H1 (cell line): ENCODE data around the gene BDP1. TPM values are rescaled to one million over a fixed set of nuclear protein-coding genes. Genes with fewer than 3 reads are reported as not detected.

Experiments
- CTCF ChIA-PET: fragments of 300-600 bp; sonication (Branson Sonifier 250); formaldehyde crosslinking; loops from one replicate; lab custom pipeline; 2021; ENCODE audit not compliant: partially characterized antibody; lab: Charles Lee
- POLR2A ChIA-PET: fragments of 300-600 bp; sonication (Branson Sonifier 250); formaldehyde crosslinking; loops from one replicate; lab custom pipeline; 2021; ENCODE audit warnings: inconsistent platforms; ENCODE audit not compliant: partially characterized antibody; lab: Charles Lee
- DNase-seq, 2 experiments: peaks; one replicate each; pipeline versions ENCODE4 v3.0.0 to v3.0.0-alpha.2; 2010 to 2022; ENCODE audit warnings: low spot score in 2 of 2, low read depth in 1 of 2, mixed read lengths in 1 of 2
- FAIRE-seq: peaks from 2 replicates; lab custom pipeline; 2011; peaks lifted over from hg19 to GRCh38; lab: Jason Lieb, UNC
- H2AFZ ChIP-seq: 2 replicates; pipeline ENCODE4 v1.8.1; 2012; ENCODE audit warnings: low read length, inconsistent platforms
- H2AK5ac ChIP-seq: 2 replicates; pipeline ENCODE4 v1.6.1; 2013; ENCODE audit warnings: low read depth, low read length
- H2BK120ac ChIP-seq: replicated peaks from 2 replicates; pipeline ENCODE3; 2013; ENCODE audit warnings: low read depth, low read length, inconsistent platforms
- H2BK12ac ChIP-seq: 2 replicates; pipeline ENCODE4 v1.6.1; 2013; ENCODE audit warnings: low read depth, low read length
- H2BK15ac ChIP-seq: 2 replicates; pipeline ENCODE4 v1.6.1; 2013; ENCODE audit warnings: low read length
- H2BK20ac ChIP-seq: 2 replicates; pipeline ENCODE4 v1.6.1; 2013; ENCODE audit warnings: low read length
- H2BK5ac ChIP-seq: 2 replicates; pipeline ENCODE4 v1.6.1; 2013; ENCODE audit warnings: low read depth, low read length
- H3K14ac ChIP-seq: 2 replicates; pipeline ENCODE4 v1.6.1; 2013; ENCODE audit warnings: inconsistent platforms; ENCODE audit not compliant: insufficient read length
- H3K18ac ChIP-seq: 2 replicates; pipeline ENCODE4 v1.6.1; 2013; ENCODE audit warnings: low read length; ENCODE audit errors: extremely low read depth
- H3K23ac ChIP-seq: 2 replicates; pipeline ENCODE4 v1.6.1; 2013; ENCODE audit warnings: inconsistent platforms; ENCODE audit not compliant: insufficient read length
- H3K23me2 ChIP-seq: 2 replicates; pipeline ENCODE4 v1.6.1; 2013; ENCODE audit warnings: low read depth, low read length
- H3K27ac ChIP-seq: 2 replicates; pipeline ENCODE4 v1.6.1; 2011; ENCODE audit warnings: low read depth, low read length, inconsistent platforms
- H3K27me3 ChIP-seq, 4 experiments: replicated peaks in 1 of 4; 1 replicate in 1 of 4; 2 replicates in 3 of 4; pipeline versions ENCODE4 v1.6.1 to v1.8.1; 2011 to 2013; ENCODE audit warnings: low read length in 3 of 4, mild to moderate bottlenecking in 3 of 4, inconsistent platforms in 2 of 4, mixed read lengths in 2 of 4, moderate library complexity in 1 of 4; ENCODE audit not compliant: control insufficient read depth in 3 of 4, insufficient read depth in 3 of 4; ENCODE audit errors: extremely low read depth in 1 of 4
- H3K36me3 ChIP-seq, 4 experiments: 2 replicates each; pipeline versions ENCODE4 v1.6.1 to v1.8.1; 2011 to 2013; ENCODE audit warnings: mild to moderate bottlenecking in 4 of 4, low read length in 3 of 4, moderate library complexity in 2 of 4, control low read depth in 1 of 4, inconsistent platforms in 1 of 4; ENCODE audit not compliant: insufficient read depth in 4 of 4, control insufficient read depth in 2 of 4
- H3K4ac ChIP-seq: replicated peaks from 2 replicates; pipeline ENCODE3; 2013; ENCODE audit warnings: low read length, low read depth, mixed read lengths, inconsistent platforms; ENCODE audit not compliant: insufficient read length
- H3K4me1 ChIP-seq, 4 experiments: replicated peaks in 1 of 4; 1 replicate in 1 of 4; 2 replicates in 3 of 4; pipeline versions ENCODE4 v1.6.1 to v1.8.1; 2011 to 2013; ENCODE audit warnings: low read length in 3 of 4, inconsistent platforms in 2 of 4, mixed read lengths in 1 of 4; ENCODE audit not compliant: insufficient read depth in 4 of 4, control insufficient read depth in 3 of 4
- H3K4me2 ChIP-seq, 2 experiments: 2 replicates each; pipeline versions ENCODE4 v1.6.1 to v1.8.1; 2011 to 2013; ENCODE audit warnings: low read depth in 2 of 2, low read length in 2 of 2, control low read depth in 1 of 2, inconsistent platforms in 1 of 2, mild to moderate bottlenecking in 1 of 2; ENCODE audit not compliant: insufficient read depth in 1 of 2
- H3K4me3 ChIP-seq, 4 experiments: fragments of 200-600, 300-600 bp in 1 of 4; sonication (generic), shearing (Covaris generic), sonication (Bioruptor Twin) in 1 of 4; 2 replicates each; pipeline versions ENCODE4 v1.5.1 to v1.8.1; 2011 to 2016; ENCODE audit warnings: low read length in 4 of 4, low read depth in 3 of 4, control low read depth in 2 of 4, inconsistent platforms in 2 of 4, mild to moderate bottlenecking in 2 of 4, mixed read lengths in 1 of 4, moderate library complexity in 1 of 4; ENCODE audit not compliant: insufficient read depth in 2 of 4; ENCODE audit errors: extremely low read depth in 1 of 4
- H3K56ac ChIP-seq: replicated peaks from 2 replicates; pipeline ENCODE3; 2013; ENCODE audit warnings: low read depth, mild to moderate bottlenecking, mixed read lengths, low read length, inconsistent platforms; ENCODE audit not compliant: insufficient read length
- H3K79me1 ChIP-seq: 2 replicates; pipeline ENCODE4 v1.6.1; 2013; ENCODE audit warnings: low read depth, low read length, control low read depth
- H3K79me2 ChIP-seq, 2 experiments: 2 replicates each; pipeline versions ENCODE4 v1.6.1 to v1.8.1; 2012 to 2013; ENCODE audit warnings: low read length in 2 of 2, mild to moderate bottlenecking in 2 of 2, inconsistent platforms in 1 of 2; ENCODE audit not compliant: insufficient read depth in 2 of 2, control insufficient read depth in 1 of 2
- H3K9ac ChIP-seq, 4 experiments: replicated peaks in 1 of 4; 1 replicate in 1 of 4; 2 replicates in 3 of 4; pipeline versions ENCODE4 v1.6.1 to v1.8.1; 2011 to 2013; ENCODE audit warnings: low read depth in 3 of 4, low read length in 3 of 4, control low read depth in 2 of 4, mild to moderate bottlenecking in 2 of 4, moderate library complexity in 2 of 4, inconsistent platforms in 1 of 4; ENCODE audit errors: extremely low read depth in 1 of 4
- H3K9me3 ChIP-seq, 2 experiments: 2 replicates each; pipeline versions ENCODE4 v1.6.1 to v1.8.1; 2012 to 2013; ENCODE audit warnings: mild to moderate bottlenecking in 2 of 2, moderate library complexity in 2 of 2, control low read depth in 1 of 2, inconsistent platforms in 1 of 2, low read depth in 1 of 2, low read length in 1 of 2, mixed read lengths in 1 of 2; ENCODE audit not compliant: insufficient read depth in 2 of 2
- H4K20me1 ChIP-seq, 2 experiments: replicated peaks in 1 of 2; 2 replicates each; pipeline versions ENCODE3 to v1.8.1; 2011 to 2013; ENCODE audit warnings: inconsistent platforms in 2 of 2, low read length in 2 of 2, mild to moderate bottlenecking in 1 of 2; ENCODE audit not compliant: insufficient read depth in 2 of 2, control insufficient read depth in 1 of 2
- H4K5ac ChIP-seq: 2 replicates; pipeline ENCODE4 v1.6.1; 2013; ENCODE audit warnings: low read length, low read depth, mixed read lengths, inconsistent platforms; ENCODE audit not compliant: insufficient read length
- H4K8ac ChIP-seq: 2 replicates; pipeline ENCODE4 v1.8.0; 2013; ENCODE audit warnings: mild to moderate bottlenecking, moderate library complexity, low read length, inconsistent platforms; ENCODE audit not compliant: insufficient read depth; ENCODE audit errors: extremely low read depth
- H4K91ac ChIP-seq: replicated peaks from 2 replicates; pipeline ENCODE3; 2013; ENCODE audit warnings: low read length, mixed read lengths, inconsistent platforms; ENCODE audit not compliant: insufficient read length
- BCL11A ChIP-seq, 2 experiments: IDR thresholded peaks; one replicate each; pipeline ENCODE4 v1.6.1; 2011; ENCODE audit warnings: low read depth in 2 of 2, low read length in 2 of 2, mild to moderate bottlenecking in 2 of 2
- CBX8 ChIP-seq: fragments of 300-800, 300-1000 bp; sonication (generic); IDR thresholded peaks from 2 replicates; pipeline ENCODE4 v1.7.1; 2016; ENCODE audit warnings: low read depth, low read length, borderline replicate concordance
- CREB1 ChIP-seq: IDR thresholded peaks from 2 replicates; pipeline ENCODE4 v1.6.1; 2012; ENCODE audit warnings: inconsistent platforms
- EZH2 ChIP-seq: fragments of 200-600 bp; sonication (generic); IDR thresholded peaks from 2 replicates; pipeline ENCODE4 v1.7.1; 2012; ENCODE audit warnings: low read depth, mild to moderate bottlenecking, moderate library complexity, low read length, inconsistent platforms; ENCODE audit not compliant: severe bottlenecking
- JUND ChIP-seq: IDR thresholded peaks from 2 replicates; pipeline ENCODE4 v1.6.1; 2011; ENCODE audit warnings: mild to moderate bottlenecking, improper control_type of control experiment, low read length
- KDM1A ChIP-seq: fragments of 200-600, 300-600 bp; sonication (generic); IDR thresholded peaks from 2 replicates; pipeline ENCODE4 v1.7.1; 2016; ENCODE audit warnings: mild to moderate bottlenecking, low read length, borderline replicate concordance
- KDM5A ChIP-seq: fragments of 200-600 bp; IDR thresholded peaks from 2 replicates; pipeline ENCODE4 v1.7.1; 2012; ENCODE audit warnings: mild to moderate bottlenecking, low read length, inconsistent platforms, mixed read lengths
- NRF1 ChIP-seq: IDR thresholded peaks from 2 replicates; pipeline ENCODE4 v1.6.1; 2011; ENCODE audit warnings: mild to moderate bottlenecking, low read depth, low read length, improper control_type of control experiment
- RAD21 ChIP-seq, 2 experiments: IDR thresholded peaks in 1 of 2; conservative IDR thresholded peaks in 1 of 2; 2 replicates each; pipeline ENCODE4 v1.6.1; 2011; ENCODE audit warnings: low read depth in 2 of 2, low read length in 2 of 2, improper control_type of control experiment in 1 of 2, inconsistent platforms in 1 of 2, mild to moderate bottlenecking in 1 of 2, moderate library complexity in 1 of 2
- RBBP5 ChIP-seq: IDR thresholded peaks from 2 replicates; pipeline ENCODE4 v1.7.1; 2012; ENCODE audit warnings: low read depth, mild to moderate bottlenecking, inconsistent platforms, low read length, moderate library complexity, borderline replicate concordance
- SP1 ChIP-seq: IDR thresholded peaks from 2 replicates; pipeline ENCODE4 v1.6.1; 2011; ENCODE audit warnings: low read depth, low read length
- TEAD4 ChIP-seq: IDR thresholded peaks from 2 replicates; pipeline ENCODE4 v1.6.1; 2012; ENCODE audit warnings: low read depth, low read length, inconsistent platforms, mixed read lengths
- WGBS, 2 experiments: shearing (Covaris generic) in 1 of 2; methylation state at CpG; one replicate each; pipeline versions ENCODE4 v1.1.6 to v1.1.7; 2013 to 2015; ENCODE audit warnings: low lambda C conversion rate in 2 of 2, mixed read lengths in 2 of 2, inconsistent platforms in 1 of 2, low coverage in 1 of 2, missing lambda C conversion rate in 1 of 2; ENCODE audit not compliant: insufficient replicate concordance in 2 of 2, insufficient coverage in 1 of 2, insufficient read length in 1 of 2; ENCODE audit errors: extremely low coverage in 1 of 2, missing lambda C conversion rate in 1 of 2; 5-methylcytosine and 5-hydroxymethylcytosine counted together
- polyA plus RNA-seq, 7 experiments: library from polyadenylated mRNA; depleted of rRNA in 3 of 7; stranded (reverse) in 5 of 7; unstranded in 2 of 7; fragments of >200 nt in 5 of 7; fragments of 200-250 nt in 2 of 7; gene quantifications; 1 replicate in 5 of 7; 2 replicates in 1 of 7; 4 replicates in 1 of 7; pipeline versions ENCODE4 v1.2.1 to v1.2.3, GENCODE V29; 2011 to 2013; ENCODE audit warnings: missing spikeins in 2 of 7, mixed read lengths in 2 of 7
- total RNA-seq: library from RNA; stranded (reverse); fragmentation: NEBNext Ultra II Directional; extraction: Animal tissue kit (Norgen Biotek cat#: 25700); gene quantifications from 2 replicates; pipeline ENCODE4 v1.2.1, GENCODE V29; 2021
- TF ChIP-seq, protein P1 (sequence below): IDR thresholded peaks from 2 replicates; pipeline ENCODE4 v1.6.1; 2012; ENCODE audit warnings: inconsistent platforms

The BDP1 gene
- total and polyA plus RNA-seq, 2 of the 8 experiments (the other 6 are each of a cell fraction or from before 2014, with no cell fraction given), result 4.7 to 32.1 TPM

- H3K4me2 ChIP-seq, result no peak overlapping the region
- POLR2A ChIA-PET, result interaction anchor here (1.0 kb wide), 1 partner anchor 9 kb away, joined by 3 read pairs; the partner anchor contains the start of gene MCCC2
- no peak overlapping the region for H2AK5ac ChIP-seq
- H3K9me3 ChIP-seq, result no peaks in the 10 kb centered on the region
- H4K91ac ChIP-seq, result no peak overlapping the region
- H2BK20ac ChIP-seq, result no peak overlapping the region
- no peak overlapping the region for H2AFZ ChIP-seq
- H3K79me1 ChIP-seq, result no peaks in the 10 kb centered on the region
- 97% methylated on average over 4 of the region's 4 CpGs; no CpG with 5 or more reads in 1 of the 2 experiments for WGBS, 2 experiments
- H2BK15ac ChIP-seq, result no peak overlapping the region
- CTCF ChIA-PET, result no interaction called here
- peaks cover 10 to 43% (median 30%) of the 10 kb centered on the region in 4 experiments; a peak in 7 of 8 replicates for H3K36me3 ChIP-seq
- H2BK12ac ChIP-seq, result no peak overlapping the region
- H3K27me3 ChIP-seq, result no peaks in the 10 kb centered on the region
- H3K4ac ChIP-seq, result no peak overlapping the region
- no peak overlapping the region for H4K5ac ChIP-seq
- H4K20me1 ChIP-seq, result peaks cover 0 to 1% of the 10 kb centered on the region in 2 experiments
- H3K4me3 ChIP-seq, result no peak overlapping the region
- H3K4me1 ChIP-seq, result no peaks in the 10 kb centered on the region
- H3K14ac ChIP-seq, result no peak overlapping the region
- H2BK120ac ChIP-seq, result no peak overlapping the region
- DNase-seq (no peak), FAIRE-seq (no peak)
- no peak overlapping the region for H2BK5ac ChIP-seq
- H3K23me2 ChIP-seq, result no peaks in the 10 kb centered on the region
- H3K79me2 ChIP-seq, result peaks cover 0 to 28% of the 10 kb centered on the region in 2 experiments; a peak in 2 of 4 replicates
- H3K23ac ChIP-seq, result no peak overlapping the region
- no peak overlapping the region for H3K18ac ChIP-seq
- no peak overlapping the region for H3K27ac ChIP-seq
- no peak overlapping the region for H4K8ac ChIP-seq
- no peak overlapping the region for H3K56ac ChIP-seq
- no peak overlapping the region for H3K9ac ChIP-seq
- no peak for TF ChIP-seq CBX8
- no peak for TF ChIP-seq JUND
- no peak for TF ChIP-seq KDM1A
- no peak for TF ChIP-seq BCL11A (IDR thresholded peaks at IDR 0.05; ENCODE audit: low read depth in 2 of 2, low read length in 2 of 2)
- no peak for TF ChIP-seq EZH2
- no peak for TF ChIP-seq RBBP5
- no peak for TF ChIP-seq TEAD4
- no peak for TF ChIP-seq SP1
- no peak for TF ChIP-seq KDM5A
- no peak for TF ChIP-seq RAD21 (IDR thresholded peaks at IDR 0.05 in 1 of 2, conservative IDR thresholded peaks at IDR 0.05 in 1 of 2; ENCODE audit: low read depth in 2 of 2, low read length in 2 of 2)
- no peak for TF ChIP-seq CREB1
- no peak for TF ChIP-seq NRF1
- TF ChIP-seq, protein P1, sequence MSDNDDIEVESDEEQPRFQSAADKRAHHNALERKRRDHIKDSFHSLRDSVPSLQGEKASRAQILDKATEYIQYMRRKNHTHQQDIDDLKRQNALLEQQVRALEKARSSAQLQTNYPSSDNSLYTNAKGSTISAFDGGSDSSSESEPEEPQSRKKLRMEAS, result no peak
Observed at GRCh38 chr5:71596169-71596568, 140.7 kb downstream of the BDP1 start.
